ENCODE results near the gene BLID.

- TF ChIP-seq, protein P1, sequence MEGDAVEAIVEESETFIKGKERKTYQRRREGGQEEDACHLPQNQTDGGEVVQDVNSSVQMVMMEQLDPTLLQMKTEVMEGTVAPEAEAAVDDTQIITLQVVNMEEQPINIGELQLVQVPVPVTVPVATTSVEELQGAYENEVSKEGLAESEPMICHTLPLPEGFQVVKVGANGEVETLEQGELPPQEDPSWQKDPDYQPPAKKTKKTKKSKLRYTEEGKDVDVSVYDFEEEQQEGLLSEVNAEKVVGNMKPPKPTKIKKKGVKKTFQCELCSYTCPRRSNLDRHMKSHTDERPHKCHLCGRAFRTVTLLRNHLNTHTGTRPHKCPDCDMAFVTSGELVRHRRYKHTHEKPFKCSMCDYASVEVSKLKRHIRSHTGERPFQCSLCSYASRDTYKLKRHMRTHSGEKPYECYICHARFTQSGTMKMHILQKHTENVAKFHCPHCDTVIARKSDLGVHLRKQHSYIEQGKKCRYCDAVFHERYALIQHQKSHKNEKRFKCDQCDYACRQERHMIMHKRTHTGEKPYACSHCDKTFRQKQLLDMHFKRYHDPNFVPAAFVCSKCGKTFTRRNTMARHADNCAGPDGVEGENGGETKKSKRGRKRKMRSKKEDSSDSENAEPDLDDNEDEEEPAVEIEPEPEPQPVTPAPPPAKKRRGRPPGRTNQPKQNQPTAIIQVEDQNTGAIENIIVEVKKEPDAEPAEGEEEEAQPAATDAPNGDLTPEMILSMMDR (conservative IDR thresholded peaks at IDR 0.05; ENCODE audit: low read depth, low read length), result no peak
- no peak for TF ChIP-seq RAD21 (IDR thresholded peaks at IDR 0.05; ENCODE audit: low read length)
- TF ChIP-seq RCOR1 (IDR thresholded peaks at IDR 0.05; ENCODE audit: insufficient replicate concordance, low read length), result no peak
- TF ChIP-seq, protein P2, sequence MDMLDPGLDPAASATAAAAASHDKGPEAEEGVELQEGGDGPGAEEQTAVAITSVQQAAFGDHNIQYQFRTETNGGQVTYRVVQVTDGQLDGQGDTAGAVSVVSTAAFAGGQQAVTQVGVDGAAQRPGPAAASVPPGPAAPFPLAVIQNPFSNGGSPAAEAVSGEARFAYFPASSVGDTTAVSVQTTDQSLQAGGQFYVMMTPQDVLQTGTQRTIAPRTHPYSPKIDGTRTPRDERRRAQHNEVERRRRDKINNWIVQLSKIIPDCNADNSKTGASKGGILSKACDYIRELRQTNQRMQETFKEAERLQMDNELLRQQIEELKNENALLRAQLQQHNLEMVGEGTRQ (IDR thresholded peaks at IDR 0.05; ENCODE audit: low read depth, low read length), result no peak
- no peak for TF ChIP-seq POLR2A (IDR thresholded peaks at IDR 0.05; ENCODE audit: low read depth, low read length)
- TF ChIP-seq RFX5 (IDR thresholded peaks at IDR 0.05; ENCODE audit: low read depth, low read length), result no peak
- TF ChIP-seq MAFK (IDR thresholded peaks at IDR 0.05; ENCODE audit: low read depth, low read length), result no peak
- no peak for TF ChIP-seq CHD1 (IDR thresholded peaks at IDR 0.05; ENCODE audit: low read depth, low read length)
- TF ChIP-seq MAZ (IDR thresholded peaks at IDR 0.05; ENCODE audit: borderline replicate concordance, low read depth, low read length), result no peak
- no peak for TF ChIP-seq CEBPB (IDR thresholded peaks at IDR 0.05; ENCODE audit: low read depth, low read length)
- TF ChIP-seq MXI1 (IDR thresholded peaks at IDR 0.05; ENCODE audit: borderline replicate concordance, low read depth, low read length), result no peak
Measured at GRCh38 chr11:122071709-122072202, 44.3 kb downstream of the BLID start.
